Heart left ventricle (tissue), 16 donors: ENCODE data around the gene PHLPP1. TPM values are rescaled to one million over a fixed set of nuclear protein-coding genes. Genes with fewer than 3 reads are reported as not detected.

ENCODE experiments used
- ATAC-seq, 4 donors: fragments of 200-7000 bp; cut with Tn5 transposase; one replicate each; pipeline ENCODE4 v1.9.1; 2020 to 2022; ENCODE audit warnings: moderate library complexity in 4 of 4, mild to moderate bottlenecking in 3 of 4, moderate number of reproducible peaks in 1 of 4
- DNase-seq, 5 donors: peaks; one replicate each; pipeline ENCODE4 v3.0.0-alpha.2; 2020
- H3K27ac ChIP-seq, 12 donors: fragments of 200-600 bp; sonication (generic) in 4 of 12; one replicate each; pipeline versions ENCODE4 v1.5.0 to v1.8.0; 2016 to 2022; ENCODE audit warnings: mild to moderate bottlenecking in 2 of 12
- H3K27me3 ChIP-seq, 9 donors: fragments of 200-600 bp; sonication (generic) in 2 of 9; one replicate each; pipeline versions ENCODE4 v1.5.1 to v1.8.0; 2016 to 2022; ENCODE audit warnings: mild to moderate bottlenecking in 3 of 9
- H3K36me3 ChIP-seq, 9 donors: fragments of 200-600 bp; sonication (generic) in 2 of 9; one replicate each; pipeline versions ENCODE4 v1.5.0 to v1.8.0; 2018 to 2022; ENCODE audit warnings: mild to moderate bottlenecking in 2 of 9
- H3K4me1 ChIP-seq, 12 donors: fragments of 200-600 bp; sonication (generic) in 4 of 12; one replicate each; pipeline versions ENCODE4 v1.5.0 to v1.8.0; 2016 to 2022; ENCODE audit warnings: mild to moderate bottlenecking in 3 of 12
- H3K4me3 ChIP-seq, 12 donors: fragments of 200-600 bp; sonication (generic) in 4 of 12; one replicate each; pipeline versions ENCODE4 v1.5.0 to v1.8.0; 2017 to 2022; ENCODE audit warnings: mild to moderate bottlenecking in 9 of 12, moderate library complexity in 4 of 12
- H3K9me3 ChIP-seq, 12 donors: fragments of 200-600 bp; sonication (generic) in 4 of 12; one replicate each; pipeline versions ENCODE4 v1.5.0 to v1.8.0; 2016 to 2022; ENCODE audit warnings: mild to moderate bottlenecking in 1 of 12
- CTCF ChIP-seq, 12 donors: fragments of 200-600 bp; sonication (generic) in 4 of 12; IDR thresholded peaks; one replicate each; pipeline versions ENCODE4 v1.5.0 to v1.8.0; 2018 to 2022; ENCODE audit warnings: antibody characterized with exemption in 12 of 12, mild to moderate bottlenecking in 5 of 12
- POLR2A ChIP-seq, 2 donors: fragments of 450-650 bp; IDR thresholded peaks; one replicate each; pipeline ENCODE4 v1.6.1; 2017; ENCODE audit warnings: antibody characterized with exemption in 2 of 2, mild to moderate bottlenecking in 2 of 2, moderate library complexity in 2 of 2
- WGBS, 4 donors: extraction: QIAGEN DNeasy Blood & Tissue Kit in 2 of 4; methylation state at CpG; one replicate each; pipeline versions ENCODE4 v1.1.5 to v1.1.7; 2013 to 2018; 5-methylcytosine and 5-hydroxymethylcytosine counted together
- intact Hi-C, 10 donors: fragments of 100-400 bp; cut with DNase I; formaldehyde crosslinking; loops; one replicate each; pipeline versions ENCODE4 v1.11.1 to v1.14.2; 2022
- polyA plus RNA-seq, 2 donors: library from polyadenylated mRNA; stranded (reverse); fragments of 200-250 nt; gene quantifications; one replicate each; pipeline ENCODE4 v1.2.3, GENCODE V29; 2013
- total RNA-seq, 9 donors: library from RNA; depleted of rRNA in 2 of 9; stranded (reverse); fragments of >200 nt in 2 of 9; fragmentation: NEBNext Ultra II Directional in 3 of 9; extraction: Animal tissue kit (Norgen Biotek cat#: 25700) in 3 of 9; gene quantifications; one replicate each; pipeline versions ENCODE4 v1.1.0 to v1.2.4, GENCODE V29; 2016 to 2023
- donor health status: ischemic (EF 13 %, LVEDD 7.1; RV severe dilation, severe dysfunction).
- donor health status: healthy with polysubstance abuse.
- donor health status: DM: no; HTN: yes; CAD: no.
- donor health status: DM: no; HTN: no; CAD: no.
- donor health status: ischemic (EF 25% LVEDD 6.9; RV normal size, moderate dysfunction).
- donor health status: ischemic (EF 25% LVEDD 5.7; RV mildly dilated, moderate dysfunction).
- donor health status: healthy.
- donor health status: DM: yes; HTN: yes; CAD: no.
- donor health status: ischemic (EF 35%, LVEDD 5.7; RV mildly dilated, moderate dysfunction).
- donor health status: nonischemic (EF 11% LVEDD 7.7; RV severe dilation, severe dysfunction).
- donor health status: DM: yes; HTN: yes; CAD: no.
- donor health status: PGD.
- donor health status: ischemic (EF 29% LVEDD 5.4; RV normal size, mild dysfunction).
- donor health status: nonischemic (EF 23%, LVEDD 6.1; RV moderate dilation, normal function).

PHLPP1 gene
- total and polyA plus RNA-seq, 11 donors: 1.7 to 11.1 (median 6.2) TPM

GRCh38 chr18:62728254-62728653 is 12.9 kb downstream of the PHLPP1 start:
- TF ChIP-seq CTCF (IDR thresholded peaks at IDR 0.05): no peak
- TF ChIP-seq POLR2A (IDR thresholded peaks at IDR 0.05): no peak
- intact Hi-C loops: loop anchor here in 4 of 10 donors (10.0 kb wide), 3 partner anchors 67 to 127 kb away; no protein-coding TSS in a partner anchor
- no peak for ATAC-seq
- Histone ChIP-seq H3K4me3 (no peak overlapping the region), H3K27me3 (no peaks in the 10 kb centered on the region), H3K9me3 (peaks cover 0 to 18% (median 8%) of the 10 kb centered on the region in 12 donors), H3K4me1 (peaks cover 0 to 25% (median 11%) of the 10 kb centered on the region in 12 donors), H3K27ac (no peak overlapping the region), H3K36me3 (no peaks in the 10 kb centered on the region)
- no peak for DNase-seq
- 96 to 100% (median 99%) methylated on average over 2 of the region's 2 CpGs for WGBS, 4 donors

- ATAC-seq (no peak), DNase-seq (no peak)
- TF ChIP-seq CTCF (IDR thresholded peaks at IDR 0.05) (no peak), POLR2A (IDR thresholded peaks at IDR 0.05) (no peak)
- no peak overlapping the region for H3K27ac ChIP-seq
- no peaks in the 10 kb centered on the region for H3K36me3 ChIP-seq
- H3K27me3 ChIP-seq: no peaks in the 10 kb centered on the region
- H3K4me3 ChIP-seq: no peak overlapping the region
- H3K4me1 ChIP-seq: peaks cover 0 to 10% (median 0%) of the 10 kb centered on the region in 12 donors
- WGBS, 4 donors: 93 to 95% (median 94%) methylated on average over 13 of the region's 13 CpGs
- intact Hi-C loops: loop anchor here in 4 of 10 donors (10.0 kb wide), 3 partner anchors 65 to 125 kb away; no protein-coding TSS in a partner anchor
- H3K9me3 ChIP-seq: peaks cover 0 to 18% (median 8%) of the 10 kb centered on the region in 12 donors
These were observed 14.4 kb downstream of the PHLPP1 start for GRCh38 chr18:62729487-62730386.

- intact Hi-C loops: no loop called here
- no peaks in the 10 kb centered on the region for H3K36me3 ChIP-seq
- TF ChIP-seq POLR2A (IDR thresholded peaks at IDR 0.05) (no peak), CTCF (IDR thresholded peaks at IDR 0.05) (no peak)
- no peaks in the 10 kb centered on the region for H3K27me3 ChIP-seq
- H3K4me1 ChIP-seq: peaks cover 0 to 4% (median 0%) of the 10 kb centered on the region in 12 donors
- ATAC-seq (no peak), DNase-seq (no peak)
- no peak overlapping the region for H3K4me3 ChIP-seq
- no peak overlapping the region for H3K27ac ChIP-seq
- peaks cover 0 to 18% (median 8%) of the 10 kb centered on the region in 12 donors for H3K9me3 ChIP-seq
- WGBS, 4 donors: 92 to 95% (median 93%) methylated on average over 3 of the region's 3 CpGs
These were observed 15.6 kb downstream of the PHLPP1 start for GRCh38 chr18:62730941-62731340.

- DNase-seq (no peak), ATAC-seq (no peak)
- no peaks in the 10 kb centered on the region for H3K36me3 ChIP-seq
- peaks cover 0 to 8% (median 2%) of the 10 kb centered on the region in 12 donors for H3K4me1 ChIP-seq
- WGBS, 4 donors: 94 to 100% (median 98%) methylated on average over 1 of the region's 1 CpG
- no peak overlapping the region for H3K4me3 ChIP-seq
- TF ChIP-seq CTCF (IDR thresholded peaks at IDR 0.05): no peak
- no peak for TF ChIP-seq POLR2A (IDR thresholded peaks at IDR 0.05)
- H3K9me3 ChIP-seq: peaks cover 0 to 18% (median 8%) of the 10 kb centered on the region in 12 donors
- intact Hi-C loops: no loop called here
- H3K27ac ChIP-seq: no peak overlapping the region
- no peaks in the 10 kb centered on the region for H3K27me3 ChIP-seq
These were observed 17.3 kb downstream of the PHLPP1 start for GRCh38 chr18:62732617-62733016.
